OCI-LY7 (cell line): ENCODE data around the gene PRH2. TPM values are rescaled to one million over a fixed set of nuclear protein-coding genes. Genes with fewer than 3 reads are reported as not detected.

ENCODE experiments used
- BruUV-seq: library from RNA; stranded (reverse); fragments of 400-500 nt; replicated peaks from 2 replicates; lab custom pipeline; 2021; lab: Mats Ljungman, UMichigan
- CTCF ChIA-PET: fragments of 300-600 bp; sonication (Branson Sonifier 250); formaldehyde crosslinking; loops from one replicate; lab custom pipeline; 2022; ENCODE audit warnings: antibody characterized with exemption; ENCODE audit not compliant: unreplicated experiment; lab: Charles Lee
- POLR2A ChIA-PET: fragments of 300-600 bp; sonication (Branson Sonifier 250); formaldehyde crosslinking; loops from one replicate; lab custom pipeline; 2022; ENCODE audit warnings: antibody characterized with exemption; lab: Charles Lee
- DNase-seq: peaks from one replicate; pipeline ENCODE4 v3.0.0-alpha.2; 2015; ENCODE audit warnings: low spot score
- H2AFZ ChIP-seq: fragments of 200-600 bp; sonication (generic), shearing (Covaris generic); 2 replicates; pipeline ENCODE4 v1.6.1; 2014; ENCODE audit warnings: mild to moderate bottlenecking, antibody characterized with exemption, low read length, moderate library complexity
- H3K27ac ChIP-seq: fragments of 200-600 bp; sonication (generic); 2 replicates; pipeline ENCODE4 v1.5.1; 2014; ENCODE audit warnings: mixed run types, low read depth, mild to moderate bottlenecking, moderate library complexity, low read length, inconsistent platforms; ENCODE audit not compliant: poor library complexity, severe bottlenecking
- H3K36me3 ChIP-seq: fragments of 200-600 bp; sonication (generic); 2 replicates; pipeline ENCODE4 v1.6.1; 2014; ENCODE audit warnings: mild to moderate bottlenecking, antibody characterized with exemption, low read length, moderate library complexity, mixed read lengths; ENCODE audit not compliant: insufficient read depth
- H3K4me1 ChIP-seq: fragments of 200-600 bp; sonication (generic); 2 replicates; pipeline ENCODE4 v1.5.1; 2014; ENCODE audit warnings: mild to moderate bottlenecking, low read length; ENCODE audit not compliant: insufficient read depth, poor library complexity, severe bottlenecking
- H3K4me2 ChIP-seq: fragments of 200-600 bp; sonication (generic); 2 replicates; pipeline ENCODE4 v1.6.1; 2014; ENCODE audit warnings: mild to moderate bottlenecking, low read length
- H3K4me3 ChIP-seq: fragments of 200-600 bp; sonication (generic); 2 replicates; pipeline ENCODE4 v1.5.1; 2014; ENCODE audit warnings: mild to moderate bottlenecking, low read depth, low read length; ENCODE audit not compliant: poor library complexity, severe bottlenecking
- H3K79me2 ChIP-seq: fragments of 200-600 bp; sonication (generic); 2 replicates; pipeline ENCODE4 v1.6.1; 2016; ENCODE audit warnings: low read depth, mild to moderate bottlenecking, low read length, moderate library complexity, mixed read lengths; ENCODE audit not compliant: insufficient read depth
- H3K9me2 ChIP-seq: fragments of 200-600 bp; sonication (generic); 2 replicates; pipeline ENCODE4 v1.6.1; 2016; ENCODE audit warnings: mild to moderate bottlenecking, low read length, mixed read lengths; ENCODE audit not compliant: insufficient read depth
- H3K9me3 ChIP-seq: fragments of 200-600 bp; sonication (generic); 2 replicates; pipeline ENCODE4 v1.6.1; 2014; ENCODE audit warnings: mild to moderate bottlenecking, mixed run types, low read length, mixed read lengths
- H4K20me1 ChIP-seq: fragments of 200-600 bp; sonication (generic); 2 replicates; pipeline ENCODE4 v1.6.1; 2014; ENCODE audit warnings: mild to moderate bottlenecking, antibody characterized with exemption, low read length, moderate library complexity, mixed read lengths; ENCODE audit not compliant: insufficient read depth
- CTCF ChIP-seq: fragments of 200-600 bp; sonication (generic); conservative IDR thresholded peaks from 2 replicates; pipeline ENCODE4 v1.5.1; 2014; ENCODE audit warnings: mild to moderate bottlenecking, antibody characterized with exemption, low read length, moderate library complexity, mixed read lengths
- EZH2phosphoT487 ChIP-seq: fragments of 200-600 bp; sonication (generic); IDR thresholded peaks from 2 replicates; pipeline ENCODE4 v1.6.1; 2018; ENCODE audit warnings: low read depth, borderline replicate concordance, mild to moderate bottlenecking, mixed run types, antibody characterized with exemption, low read length, moderate library complexity, mixed read lengths
- intact Hi-C: fragments of 100-400 bp; cut with micrococcal nuclease; formaldehyde crosslinking; loops from one replicate; pipeline ENCODE4 v1.10.0; 2022; ENCODE audit not compliant: unreplicated experiment
- total RNA-seq, 2 experiments: library from RNA; depleted of rRNA in 1 of 2; stranded (reverse); fragments of >200 nt in 1 of 2; shearing (Covaris generic) in 1 of 2; gene quantifications; 2 replicates each; pipeline ENCODE4 v1.2.3, GENCODE V29; 2014 to 2022

The PRH2 gene
- total RNA-seq, 2 experiments from 2014 or later: not detected

GRCh38 chr12:10965476-10965875 lies 36.4 kb downstream of the PRH2 start:
- no peak overlapping the region for H3K4me3 ChIP-seq
- no peak for TF ChIP-seq EZH2phosphoT487
- TF ChIP-seq CTCF: no peak
- ChIA-PET POLR2A (no interaction called here), CTCF (no interaction called here)
- H3K4me2 ChIP-seq: no peak overlapping the region
- no TSS peak for BruUV-seq
- no peaks in the 10 kb centered on the region for H3K4me1 ChIP-seq
- H3K36me3 ChIP-seq: no peaks in the 10 kb centered on the region
- no peaks in the 10 kb centered on the region for H3K79me2 ChIP-seq
- H3K9me2 ChIP-seq: no peaks in the 10 kb centered on the region
- intact Hi-C loops: no loop called here
- no peak overlapping the region for H3K27ac ChIP-seq
- H2AFZ ChIP-seq: no peak overlapping the region
- no peaks in the 10 kb centered on the region for H3K9me3 ChIP-seq
- H4K20me1 ChIP-seq: no peaks in the 10 kb centered on the region
- no peak for DNase-seq

- Histone ChIP-seq H4K20me1 (no peaks in the 10 kb centered on the region), H3K4me2 (no peak overlapping the region), H3K9me2 (no peaks in the 10 kb centered on the region), H3K9me3 (no peaks in the 10 kb centered on the region), H3K4me1 (no peaks in the 10 kb centered on the region), H3K79me2 (no peaks in the 10 kb centered on the region), H2AFZ (no peak overlapping the region), H3K27ac (no peak overlapping the region), H3K36me3 (no peaks in the 10 kb centered on the region), H3K4me3 (no peak overlapping the region)
- POLR2A ChIA-PET: interaction anchor here (0.5 kb wide), 1 partner anchor 215 kb away, joined by 3 read pairs; no protein-coding TSS in a partner anchor
- CTCF ChIA-PET: no interaction called here
- TF ChIP-seq CTCF: no peak
- TF ChIP-seq EZH2phosphoT487: no peak
- no TSS peak for BruUV-seq
- DNase-seq: no peak
- intact Hi-C loops: no loop called here
Measured at GRCh38 chr12:10966314-10966713, 37.3 kb downstream of the PRH2 start.

- Histone ChIP-seq H3K9me3 (no peaks in the 10 kb centered on the region), H3K79me2 (no peaks in the 10 kb centered on the region), H3K4me1 (no peaks in the 10 kb centered on the region), H3K4me3 (no peak overlapping the region), H3K27ac (no peak overlapping the region), H4K20me1 (no peaks in the 10 kb centered on the region), H3K9me2 (no peaks in the 10 kb centered on the region), H3K36me3 (no peaks in the 10 kb centered on the region), H3K4me2 (no peak overlapping the region), H2AFZ (no peak overlapping the region)
- DNase-seq: no peak
- CTCF ChIA-PET: no interaction called here
- POLR2A ChIA-PET: interaction anchor here (0.6 kb wide), 1 partner anchor 46 kb away, joined by 3 read pairs; no protein-coding TSS in a partner anchor
- intact Hi-C loops: no loop called here
- no TSS peak for BruUV-seq
- TF ChIP-seq CTCF (no peak), EZH2phosphoT487 (no peak)
Measured at GRCh38 chr12:10967409-10967808, 38.4 kb downstream of the PRH2 start.
